A549 (cell line): Measurements from ENCODE around the gene ITPRIP.

Experiments
- BHLHE40 ChIP-seq: IDR thresholded peaks from 2 replicates; pipeline ENCODE4 v1.6.1; 2012; ENCODE audit warnings: low read depth, low read length, inconsistent platforms
- CBX8 ChIP-seq: fragments of 200-600 bp; sonication (generic); IDR thresholded peaks from 2 replicates; pipeline ENCODE4 v1.6.1; 2016
- CHD2 ChIP-seq: fragments of 150-350 bp; IDR thresholded peaks from 2 replicates; pipeline ENCODE4 v1.6.1; 2014; ENCODE audit warnings: low read length; ENCODE audit not compliant: partially characterized antibody
- CTCF ChIP-seq: fragments of >200 bp; sonication (Bioruptor Twin); formaldehyde crosslinking; IDR thresholded peaks from 3 replicates; pipeline ENCODE4 v1.5.1; 2016
- EHMT2 ChIP-seq: fragments of 200-600 bp; sonication (generic); IDR thresholded peaks from 2 replicates; pipeline ENCODE4 v1.6.1; 2016; ENCODE audit warnings: antibody characterized with exemption, low read depth, mild to moderate bottlenecking, moderate library complexity
- EP300 ChIP-seq, 2 experiments: fragments of >200 bp; sonication (Bioruptor Twin); formaldehyde crosslinking; IDR thresholded peaks; 2 replicates in 1 of 2; 3 replicates in 1 of 2; pipeline ENCODE4 v1.6.1; 2016 to 2017
- JUN ChIP-seq, 2 experiments: fragments of >200 bp; sonication (Bioruptor Twin); formaldehyde crosslinking; IDR thresholded peaks; 2 replicates in 1 of 2; 3 replicates in 1 of 2; pipeline ENCODE4 v1.6.1; 2016 to 2017
- KDM1A ChIP-seq: fragments of 200-600 bp; sonication (generic); IDR thresholded peaks from 2 replicates; pipeline ENCODE4 v1.6.1; 2016; ENCODE audit warnings: low read depth, mild to moderate bottlenecking
- POLR2A ChIP-seq: IDR thresholded peaks from 2 replicates; pipeline ENCODE4 v1.6.1; 2012; ENCODE audit warnings: mild to moderate bottlenecking, low read length
- POLR2AphosphoS2 ChIP-seq: conservative IDR thresholded peaks from 2 replicates; pipeline ENCODE4 v1.6.1; 2012; ENCODE audit warnings: low read length, improper control_type of control experiment, inconsistent platforms
- RNF2 ChIP-seq: fragments of 200-600 bp; sonication (generic); IDR thresholded peaks from 2 replicates; pipeline ENCODE4 v1.6.1; 2016; ENCODE audit warnings: low read depth, mild to moderate bottlenecking, antibody characterized with exemption, moderate library complexity, borderline replicate concordance
- TP53 ChIP-seq: fragments of 250-450 bp; sonication (Bioruptor Pico); IDR thresholded peaks from 2 replicates; pipeline ENCODE4 v1.5.0; 2021; ENCODE audit warnings: mild to moderate bottlenecking, moderate library complexity
- ZC3H11A ChIP-seq: fragments of 450-650 bp; IDR thresholded peaks from 2 replicates; pipeline ENCODE4 v1.6.1; 2014; ENCODE audit warnings: antibody characterized with exemption, mild to moderate bottlenecking

GRCh38 chr10:104293781-104294321, 44.4 kb downstream of the ITPRIP start:
- TF ChIP-seq POLR2A: no peak
- TF ChIP-seq POLR2AphosphoS2: no peak
- TF ChIP-seq CTCF: no peak
- TF ChIP-seq RNF2: no peak
- no peak for TF ChIP-seq TP53
- TF ChIP-seq KDM1A: no peak
- no peak for TF ChIP-seq BHLHE40
- no peak for TF ChIP-seq EP300 (IDR thresholded peaks at IDR 0.05)
- no peak for TF ChIP-seq JUN (IDR thresholded peaks at IDR 0.05)
- no peak for TF ChIP-seq CHD2
- no peak for TF ChIP-seq EHMT2
- no peak for TF ChIP-seq CBX8
- TF ChIP-seq ZC3H11A: no peak
